Measurements from ENCODE around the gene MTMR1.

- TF ChIP-seq POLR2A (IDR thresholded peaks at IDR 0.05; ENCODE audit: low read length) (no peak), GATA1 (IDR thresholded peaks at IDR 0.05; ENCODE audit: low read depth, low read length) (no peak)
These were observed 77.9 kb downstream of the MTMR1 start for GRCh38 chrX:150771116-150771515.

Measured in erythroblast (primary cell).